NCI-H1092 treated with DMSO at 0.1 percent for 48 hours (cell line): ENCODE results near the gene PRKAG1.
A peak's percentile ranks its signal among the peaks of the same experiment; 100 is the strongest.
"Not testable (repeated sequence)": the region's sequence is repeated elsewhere in the genome, so short reads cannot be mapped to it uniquely, and the experiment has no call there.

Source experiments
- DNase-seq: peaks from one replicate; lab custom pipeline; 2025; lab: John Stamatoyannopoulos, UW

PRKAG1 gene

DNA sequence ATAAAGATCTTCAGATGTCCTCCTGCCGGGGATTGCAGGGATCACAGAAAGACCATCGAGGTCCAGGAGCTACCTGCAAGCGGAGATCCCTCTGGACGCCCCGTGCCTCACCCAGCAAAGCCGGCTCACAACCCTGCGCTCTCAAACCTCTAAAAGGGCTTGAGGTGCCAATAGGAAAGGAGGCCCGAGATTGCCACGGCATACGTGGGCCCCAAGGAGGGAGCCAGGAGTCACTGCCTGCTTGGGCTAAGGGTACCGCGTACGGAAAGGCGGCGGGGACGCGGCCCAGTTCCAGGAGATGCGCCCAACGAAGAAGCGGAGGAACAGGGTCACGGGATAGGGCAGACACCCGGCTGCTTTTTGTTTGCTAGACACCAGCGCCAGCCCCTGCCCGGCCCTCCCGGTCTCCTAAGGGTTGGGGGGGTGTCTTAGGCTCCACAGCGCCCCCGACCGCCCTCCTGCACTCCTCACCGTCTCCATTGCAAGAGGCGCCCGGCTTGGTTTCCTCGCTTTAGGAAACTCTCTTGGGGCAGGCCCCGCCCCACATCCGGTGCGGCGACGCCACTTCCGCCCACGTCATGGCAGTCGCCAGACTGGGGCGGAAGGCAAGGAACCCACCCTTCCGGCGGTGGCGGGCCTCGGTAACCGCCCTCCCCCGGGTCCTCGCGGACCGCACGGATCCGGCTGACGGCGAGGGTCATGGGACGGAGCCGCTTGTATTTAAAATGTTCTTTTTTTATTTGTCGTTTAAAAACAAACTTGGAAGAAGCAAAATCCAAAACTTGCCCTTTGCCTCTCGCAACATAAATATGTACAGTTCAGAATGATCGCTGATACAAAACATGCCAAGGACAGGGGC, at the start of gene PRKAG1:
Gene PRKAG1 (minus strand): TSS at position 516 of the 859 bp plus-strand sequence. CDS start 36 bp downstream, at position 480.
- peak; percentile 86 for DNase-seq

DNA sequence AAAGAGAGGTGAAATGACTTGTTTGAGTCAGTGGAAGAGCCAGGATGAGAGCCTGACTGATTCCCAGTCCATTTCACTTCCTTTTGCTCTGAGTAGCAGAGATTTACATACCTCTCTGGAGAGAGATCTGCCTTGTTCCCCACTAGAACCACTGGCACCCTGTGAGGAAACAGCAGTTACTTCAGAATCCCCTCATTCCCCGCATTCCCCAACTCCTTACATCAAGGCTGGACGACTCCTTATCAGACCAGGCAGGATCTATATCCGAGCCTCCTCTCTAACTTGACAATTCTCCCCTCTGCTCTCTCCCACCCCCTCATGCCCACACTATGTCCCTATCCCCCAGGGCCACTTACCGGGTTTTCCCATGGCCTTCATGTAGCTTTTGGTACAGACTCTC, 47.5 kb upstream of the PRKAG1 start:
- no peak for DNase-seq

GRCh38 chr12:49064767-49065152, 46.2 kb upstream of the PRKAG1 start:
- DNase-seq, result no peak

DNA sequence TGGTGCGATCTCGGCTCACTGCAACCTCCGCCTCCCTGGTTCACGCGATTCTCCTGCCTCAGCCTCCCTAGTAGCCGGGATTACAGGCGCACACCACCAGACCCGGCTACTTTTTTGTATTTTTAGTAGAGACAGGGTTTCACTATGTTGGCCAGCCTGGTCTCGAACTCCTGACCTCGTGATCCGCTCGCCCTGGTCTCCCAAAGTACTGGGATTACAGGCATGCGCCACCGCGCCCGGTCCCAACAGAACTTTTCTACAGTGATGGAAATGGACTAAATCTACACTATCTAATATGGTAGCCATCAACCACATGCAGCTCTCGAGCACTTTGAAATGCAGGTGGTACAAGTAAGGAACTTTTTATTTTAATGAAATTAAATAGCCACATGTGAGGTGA, 43.3 kb upstream of the PRKAG1 start:
- not testable (repeated sequence) for DNase-seq

DNA sequence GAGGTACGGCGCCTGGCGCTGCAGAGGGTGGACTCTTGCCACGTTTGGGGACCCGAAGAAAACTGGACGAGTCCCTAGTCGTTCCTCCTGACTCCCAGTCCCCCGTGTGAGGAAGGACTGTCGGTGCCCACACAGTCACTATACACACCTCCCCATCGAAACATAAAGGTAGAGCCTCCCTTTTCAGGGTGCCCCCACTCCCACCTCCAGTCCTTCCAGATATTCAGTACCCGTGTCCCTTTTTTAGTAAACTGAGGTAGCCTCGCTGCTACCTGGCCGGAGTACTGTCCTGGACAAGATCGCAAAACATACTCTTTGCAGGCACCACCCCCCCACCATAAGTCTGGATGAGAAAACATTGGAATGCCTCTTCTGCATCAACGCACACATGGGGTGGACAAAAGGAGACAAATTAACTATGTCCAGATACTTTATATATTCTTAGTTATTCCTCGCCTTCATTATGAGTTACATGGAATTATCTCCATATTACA, 42.6 kb upstream of the PRKAG1 start:
- no peak for DNase-seq

- peak; percentile 84 for DNase-seq
Measured at GRCh38 chr12:49060237-49061156, 41.9 kb upstream of the PRKAG1 start, which contains the start of gene KMT2D. TSS of gene KMT2D (minus strand) at chr12:49060794. CDS start at chr12:49055324, 5,470 bp downstream.

DNA sequence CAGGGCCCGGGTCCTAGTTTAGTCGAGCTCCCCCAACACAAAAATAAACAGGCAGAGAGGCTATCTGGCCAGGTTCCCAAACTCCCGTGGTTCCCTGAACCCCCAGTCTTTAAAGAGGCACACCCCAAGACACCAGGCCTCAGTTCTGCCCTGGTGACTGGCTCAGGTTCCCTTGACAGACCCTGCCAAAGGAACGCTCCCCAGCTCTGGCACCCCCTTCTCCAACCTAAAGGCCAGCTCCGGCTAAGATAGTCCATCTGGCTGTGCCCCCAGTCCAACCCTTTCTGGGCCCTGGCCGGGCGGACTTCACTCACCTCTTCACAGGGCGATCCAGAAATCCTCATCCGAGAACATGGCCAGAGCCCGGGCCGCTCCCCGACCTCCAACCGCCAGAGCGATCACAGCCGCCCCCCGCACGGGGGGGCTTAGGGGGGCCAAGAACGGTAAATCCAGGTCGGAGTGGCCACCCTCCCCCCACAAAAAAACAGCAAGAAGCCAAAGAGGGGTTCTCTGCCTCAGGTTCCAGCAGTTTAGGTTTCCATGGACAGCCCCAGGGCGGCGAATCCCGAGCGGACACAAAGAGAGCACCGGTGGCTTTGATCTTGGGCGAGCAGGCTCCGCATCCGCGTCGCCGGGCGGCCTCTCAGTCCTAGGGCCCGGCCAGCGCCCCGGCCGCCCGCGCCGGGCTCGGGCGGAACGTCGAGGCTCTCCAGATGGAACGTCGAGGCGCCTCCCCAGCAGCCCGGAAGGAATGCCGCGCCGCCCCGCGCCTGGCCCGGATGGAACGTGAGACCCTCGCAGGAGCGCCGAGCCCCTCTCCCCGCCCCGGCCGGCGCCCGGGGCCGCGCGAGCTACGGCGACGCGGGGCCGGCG, 41.0 kb upstream of the PRKAG1 start:
- no peak for DNase-seq

DNA sequence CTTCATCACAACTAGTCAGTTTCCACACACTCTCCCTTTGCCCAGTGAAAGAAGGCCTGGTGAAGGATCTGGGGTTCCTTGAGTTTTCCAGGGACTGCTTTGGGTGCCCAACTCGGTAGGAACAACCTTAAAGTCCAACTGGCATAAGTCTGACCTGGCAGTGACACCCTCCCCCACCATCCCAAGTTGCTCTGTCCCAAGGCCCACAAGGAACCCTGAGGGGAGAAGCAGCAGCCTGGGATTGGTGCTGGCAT, 40.4 kb upstream of the PRKAG1 start:
- DNase-seq, result no peak

GRCh38 chr12:49058366-49059044, 39.9 kb upstream of the PRKAG1 start:
- DNase-seq, result no peak

GRCh38 chr12:49057888-49058287, 39.3 kb upstream of the PRKAG1 start:
- DNase-seq, result no peak

DNA sequence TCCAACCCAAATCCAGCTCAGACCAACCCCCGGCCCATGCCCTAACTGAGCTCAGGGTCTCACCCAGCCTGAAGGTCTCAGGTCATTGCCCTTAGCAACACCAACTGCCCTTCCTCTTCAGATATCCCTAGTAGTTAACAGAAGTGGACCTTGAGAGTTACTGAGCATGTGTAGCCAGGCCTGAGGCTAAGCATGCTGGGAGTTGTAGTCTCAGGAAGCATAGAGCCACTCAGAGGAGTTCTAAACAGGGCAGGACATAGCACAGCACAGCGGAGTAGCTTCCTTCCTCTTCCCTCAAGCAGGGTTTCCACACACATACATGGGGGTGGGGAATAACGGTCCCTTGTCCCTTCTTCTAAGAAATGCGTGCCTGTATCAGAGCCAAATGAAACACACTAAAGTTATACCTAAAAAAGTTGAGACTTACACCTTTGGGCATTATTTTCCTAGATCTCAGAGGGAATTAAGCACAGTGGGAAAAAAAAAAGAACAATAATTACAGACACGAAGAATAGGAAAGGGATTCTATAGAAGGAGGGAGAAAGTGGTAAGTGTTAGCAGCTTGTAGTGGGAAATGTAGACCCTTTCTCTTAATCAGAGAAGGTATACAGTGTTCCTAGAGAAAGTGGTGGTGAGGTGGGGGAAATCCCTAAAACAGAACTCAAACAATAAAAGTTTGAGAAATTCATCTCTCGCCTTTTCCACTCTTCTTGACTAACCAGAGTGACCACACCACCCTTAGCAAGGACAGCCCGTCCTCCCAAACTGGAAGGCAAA, 37.6 kb upstream of the PRKAG1 start:
- DNase-seq, result no peak

GRCh38 chr12:49055092-49055491, 36.5 kb upstream of the PRKAG1 start:
- no peak for DNase-seq

GRCh38 chr12:49054524-49054923, 35.9 kb upstream of the PRKAG1 start:
- no peak for DNase-seq

DNA sequence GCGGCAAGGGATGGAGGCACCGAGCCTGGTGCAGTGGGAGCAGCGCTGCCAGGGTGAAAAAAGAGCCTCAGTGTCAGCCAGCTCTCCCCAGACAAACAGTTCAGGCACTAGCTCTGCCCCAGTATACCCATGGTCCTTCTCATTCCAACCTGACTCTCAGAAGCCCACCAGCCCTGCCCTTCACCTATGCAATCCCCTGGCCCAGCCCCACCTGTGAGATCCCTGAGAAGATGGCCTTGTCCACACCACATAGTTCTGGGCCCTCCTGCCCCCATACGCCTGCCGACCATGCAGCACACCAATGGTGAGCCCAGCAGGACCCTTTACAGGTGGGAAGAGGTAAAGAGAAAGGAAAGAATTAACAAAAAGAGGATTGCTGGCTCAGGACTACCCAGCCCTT, 35.5 kb upstream of the PRKAG1 start:
- DNase-seq, result no peak

DNA sequence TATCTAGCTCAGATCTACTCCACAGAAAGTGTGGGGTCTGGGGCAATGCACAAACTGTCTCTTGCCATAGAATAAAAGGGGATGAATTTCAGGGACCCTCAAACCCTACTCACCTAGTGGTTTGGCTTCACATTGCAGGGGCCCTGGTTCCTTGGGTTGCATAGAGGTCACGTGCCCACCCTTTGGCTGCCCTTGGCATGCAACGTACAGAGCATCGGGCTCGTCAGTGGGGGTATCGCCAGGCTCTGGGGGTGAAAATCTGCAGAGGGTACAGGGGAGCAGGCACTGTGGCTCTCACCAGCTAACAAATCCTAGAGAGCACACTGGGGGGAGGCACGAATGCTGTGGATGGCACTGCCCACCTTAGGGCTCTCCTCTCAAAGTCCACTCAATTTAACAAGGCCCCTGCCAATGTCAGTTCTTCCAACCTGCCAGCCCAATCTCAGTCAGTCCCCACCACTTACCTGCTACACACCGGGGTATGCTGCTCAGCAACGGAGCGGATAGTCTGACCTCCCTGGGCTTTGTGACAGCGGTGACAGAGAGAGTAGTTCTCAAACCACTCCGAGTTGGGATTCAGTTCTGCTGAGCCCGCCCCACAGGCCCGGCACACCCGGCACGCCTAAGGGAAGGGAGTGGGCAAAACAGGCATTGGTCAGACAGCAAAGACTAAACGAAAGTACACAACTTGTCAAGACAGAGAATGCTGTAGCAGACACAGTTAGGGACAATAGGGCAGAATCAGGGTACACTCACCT, 34.1 kb upstream of the PRKAG1 start:
- no peak for DNase-seq

DNA sequence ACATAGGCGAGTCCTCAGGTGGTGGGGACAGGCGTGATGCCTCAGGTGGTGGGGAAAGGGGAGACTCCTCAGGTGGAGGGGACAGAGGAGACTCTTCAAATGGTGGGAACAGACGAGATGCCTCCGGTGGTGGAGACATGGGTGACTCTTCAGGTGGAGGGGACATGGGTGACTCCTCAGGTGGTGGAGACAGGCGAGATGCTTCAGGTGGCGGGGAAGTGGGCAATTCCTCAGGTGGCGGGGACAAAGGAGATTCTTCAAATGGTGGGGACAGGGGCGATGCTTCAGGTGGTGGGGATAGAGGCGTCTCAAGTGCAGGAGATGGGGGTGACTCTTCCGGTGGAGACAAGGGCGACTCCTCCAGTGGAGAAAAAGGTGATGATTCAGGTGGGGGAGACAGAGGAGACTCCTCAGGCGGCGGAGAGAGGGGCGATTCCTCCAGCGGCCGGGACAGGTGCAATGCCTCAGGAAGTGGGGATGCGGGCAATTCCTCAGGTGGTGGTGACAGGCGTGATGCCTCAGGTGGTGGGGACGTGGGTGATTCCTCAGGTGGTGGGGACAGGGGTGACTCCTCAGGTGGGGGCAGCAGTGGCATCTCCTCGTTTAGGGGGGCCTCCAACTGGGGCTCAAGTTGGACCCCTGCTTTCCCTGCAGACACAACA, 33.3 kb upstream of the PRKAG1 start:
- DNase-seq, result no peak

- no peak for DNase-seq
Measured at GRCh38 chr12:49051373-49051764, 32.8 kb upstream of the PRKAG1 start.

- no peak for DNase-seq
Measured at GRCh38 chr12:49050507-49051372, 32.2 kb upstream of the PRKAG1 start.
